IgD-negative memory B cell (primary cell): ENCODE results near the gene CYP1A2. TPM values are rescaled to one million over a fixed set of nuclear protein-coding genes. Genes with fewer than 3 reads are reported as not detected.

ENCODE experiments used
- H3K27ac Mint-ChIP-seq, 3 donors: one replicate each; pipeline ENCODE4 v1.8.0; 2020 to 2022; ENCODE audit warnings: mild to moderate bottlenecking in 3 of 3, mixed read lengths in 3 of 3, moderate library complexity in 1 of 3
- H3K27me3 Mint-ChIP-seq: one replicate; pipeline ENCODE4 v1.8.0; 2021; ENCODE audit warnings: mixed read lengths
- H3K36me3 Mint-ChIP-seq: one replicate; pipeline ENCODE4 v1.8.0; 2020; ENCODE audit warnings: mild to moderate bottlenecking, mixed read lengths
- H3K4me1 Mint-ChIP-seq, 3 donors: one replicate each; pipeline ENCODE4 v1.8.0; 2020 to 2022; ENCODE audit warnings: mixed read lengths in 3 of 3, mild to moderate bottlenecking in 1 of 3
- H3K4me3 Mint-ChIP-seq, 4 donors: one replicate each; pipeline ENCODE4 v1.8.0; 2020 to 2022; ENCODE audit warnings: mild to moderate bottlenecking in 4 of 4, mixed read lengths in 4 of 4, moderate library complexity in 3 of 4
- H3K9me3 Mint-ChIP-seq, 3 donors: one replicate each; pipeline ENCODE4 v1.8.0; 2020 to 2021; ENCODE audit warnings: mixed read lengths in 3 of 3, mild to moderate bottlenecking in 1 of 3
- polyA plus RNA-seq: library from polyadenylated mRNA; unstranded; fragments of 300-500 nt; fragmentation: Illumina TruSeq; gene quantifications from one replicate; pipeline ENCODE4 v1.2.3, GENCODE V29; 2021

The CYP1A2 gene
- polyA plus RNA-seq, 1 donor from 2014 or later: not detected

GRCh38 chr15:74758736-74759135 is 10.1 kb downstream of the CYP1A2 start:
- no peak overlapping the region for H3K4me3 Mint-ChIP-seq
- peaks cover 1% of the 10 kb centered on the region for H3K27me3 Mint-ChIP-seq
- H3K36me3 Mint-ChIP-seq: peaks cover 1% of the 10 kb centered on the region
- H3K27ac Mint-ChIP-seq: no peak overlapping the region
- no peaks in the 10 kb centered on the region for H3K9me3 Mint-ChIP-seq
- H3K4me1 Mint-ChIP-seq: no peaks in the 10 kb centered on the region

DNA sequence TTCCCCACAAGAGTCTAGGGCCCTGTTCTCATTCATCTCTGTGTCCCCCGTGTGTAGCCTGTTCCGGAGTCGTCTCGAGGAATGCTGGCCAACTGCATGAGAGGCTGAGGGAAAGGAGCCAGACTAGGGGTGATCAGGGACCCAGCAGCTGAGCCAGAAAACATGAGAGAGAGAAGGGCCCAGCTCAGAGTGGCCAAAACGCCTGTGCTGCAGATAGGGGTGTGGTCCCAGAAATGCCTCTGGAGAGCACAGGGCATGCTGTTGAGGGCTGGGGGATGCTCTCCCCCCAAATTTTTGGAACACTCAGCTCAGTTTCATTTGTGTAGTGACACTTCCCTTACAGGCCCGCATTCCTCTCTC is 14.1 kb downstream of the CYP1A2 start:
- Mint-ChIP-seq H3K4me1 (no peaks in the 10 kb centered on the region), H3K27ac (peak overlapping the region in 1 of 3 donors; percentile 23), H3K27me3 (peaks cover 1% of the 10 kb centered on the region), H3K4me3 (peak overlapping the region in 1 of 4 donors; percentile 6), H3K9me3 (no peaks in the 10 kb centered on the region), H3K36me3 (peaks cover 1% of the 10 kb centered on the region)

GRCh38 chr15:74763416-74763815 is 14.8 kb downstream of the CYP1A2 start:
- peaks cover 1% of the 10 kb centered on the region for H3K36me3 Mint-ChIP-seq
- H3K27ac Mint-ChIP-seq: no peak overlapping the region
- peak overlapping the region in 1 of 4 donors; percentile 17 for H3K4me3 Mint-ChIP-seq
- peaks cover 1% of the 10 kb centered on the region for H3K27me3 Mint-ChIP-seq
- H3K4me1 Mint-ChIP-seq: no peaks in the 10 kb centered on the region
- H3K9me3 Mint-ChIP-seq: no peaks in the 10 kb centered on the region

- Mint-ChIP-seq H3K36me3 (no peaks in the 10 kb centered on the region), H3K27ac (peak overlapping the region in 1 of 3 donors; percentile 23), H3K9me3 (no peaks in the 10 kb centered on the region), H3K27me3 (peaks cover 5% of the 10 kb centered on the region), H3K4me1 (peaks cover 12 to 15% (median 13%) of the 10 kb centered on the region in 3 donors), H3K4me3 (no peak overlapping the region)
Observed at GRCh38 chr15:74767167-74768098, 18.8 kb downstream of the CYP1A2 start.

- Mint-ChIP-seq H3K27me3 (peaks cover 3% of the 10 kb centered on the region), H3K4me3 (no peak overlapping the region), H3K4me1 (peaks cover 16 to 21% (median 17%) of the 10 kb centered on the region in 3 donors), H3K9me3 (no peaks in the 10 kb centered on the region), H3K36me3 (no peaks in the 10 kb centered on the region), H3K27ac (peak overlapping the region in 1 of 3 donors; percentile 6)
Observed at GRCh38 chr15:74768099-74768770, 19.6 kb downstream of the CYP1A2 start.

- H3K4me1 Mint-ChIP-seq: peaks cover 22 to 24% (median 23%) of the 10 kb centered on the region in 3 donors
- H3K27me3 Mint-ChIP-seq: peaks cover 3% of the 10 kb centered on the region
- H3K27ac Mint-ChIP-seq: peak overlapping the region in 1 of 3 donors; percentile 6
- no peaks in the 10 kb centered on the region for H3K36me3 Mint-ChIP-seq
- no peaks in the 10 kb centered on the region for H3K9me3 Mint-ChIP-seq
- no peak overlapping the region for H3K4me3 Mint-ChIP-seq
Observed at GRCh38 chr15:74768771-74769342, 20.2 kb downstream of the CYP1A2 start.

DNA sequence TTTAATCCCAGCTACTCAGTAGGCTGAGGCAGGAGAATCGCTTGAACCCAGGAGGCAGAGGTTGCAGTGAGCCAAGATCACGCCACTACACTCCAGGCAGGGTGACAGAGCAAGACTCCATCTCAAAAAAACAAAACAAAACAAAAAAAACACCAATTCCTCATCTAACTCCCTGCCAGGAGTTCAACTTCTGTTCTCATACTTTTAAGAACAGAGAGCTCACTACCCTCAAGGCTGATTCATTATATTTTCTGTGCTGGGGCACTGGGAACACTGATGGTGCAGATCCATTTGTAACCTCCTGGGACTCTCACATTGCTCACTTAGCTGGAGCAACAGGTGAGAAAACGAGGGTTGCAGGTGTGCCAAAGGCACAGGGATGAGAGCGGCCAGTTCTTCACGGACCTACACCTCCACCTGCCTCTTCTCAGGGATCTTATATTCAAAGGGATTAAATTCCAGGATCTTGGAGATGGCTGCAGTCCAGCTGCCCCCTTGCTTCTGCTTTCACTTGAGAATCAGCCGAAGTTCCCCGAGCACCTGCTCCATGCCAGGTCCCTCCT is 20.9 kb downstream of the CYP1A2 start:
- H3K9me3 Mint-ChIP-seq: no peaks in the 10 kb centered on the region
- peaks cover 24 to 29% (median 29%) of the 10 kb centered on the region in 3 donors for H3K4me1 Mint-ChIP-seq
- peaks cover 3% of the 10 kb centered on the region for H3K27me3 Mint-ChIP-seq
- H3K36me3 Mint-ChIP-seq: no peaks in the 10 kb centered on the region
- H3K27ac Mint-ChIP-seq: no peak overlapping the region
- H3K4me3 Mint-ChIP-seq: no peak overlapping the region

- Mint-ChIP-seq H3K4me1 (peaks cover 30 to 34% (median 34%) of the 10 kb centered on the region in 3 donors), H3K27me3 (peaks cover 5% of the 10 kb centered on the region), H3K9me3 (no peaks in the 10 kb centered on the region), H3K27ac (peak overlapping the region in 1 of 3 donors; percentile 90), H3K4me3 (no peak overlapping the region), H3K36me3 (no peaks in the 10 kb centered on the region)
Observed at GRCh38 chr15:74770211-74770903, 21.7 kb downstream of the CYP1A2 start.

GRCh38 chr15:74773329-74773728 is 24.7 kb downstream of the CYP1A2 start:
- Mint-ChIP-seq H3K9me3 (no peaks in the 10 kb centered on the region), H3K27ac (peak overlapping the region in 2 of 3 donors; percentile 100), H3K36me3 (no peaks in the 10 kb centered on the region), H3K27me3 (peaks cover 5% of the 10 kb centered on the region), H3K4me3 (peak overlapping the region in 3 of 4 donors; percentile 33 to 90 (median 88)), H3K4me1 (peaks cover 53 to 62% (median 60%) of the 10 kb centered on the region in 3 donors)

- Mint-ChIP-seq H3K4me3 (peak overlapping the region in 3 of 4 donors; percentile 17 to 90 (median 85)), H3K36me3 (no peaks in the 10 kb centered on the region), H3K27ac (peak overlapping the region; percentile 81 to 100 (median 100)), H3K9me3 (no peaks in the 10 kb centered on the region), H3K4me1 (peaks cover 56 to 63% (median 62%) of the 10 kb centered on the region in 3 donors), H3K27me3 (peaks cover 3% of the 10 kb centered on the region)
Observed at GRCh38 chr15:74773731-74774252, 25.1 kb downstream of the CYP1A2 start.

DNA sequence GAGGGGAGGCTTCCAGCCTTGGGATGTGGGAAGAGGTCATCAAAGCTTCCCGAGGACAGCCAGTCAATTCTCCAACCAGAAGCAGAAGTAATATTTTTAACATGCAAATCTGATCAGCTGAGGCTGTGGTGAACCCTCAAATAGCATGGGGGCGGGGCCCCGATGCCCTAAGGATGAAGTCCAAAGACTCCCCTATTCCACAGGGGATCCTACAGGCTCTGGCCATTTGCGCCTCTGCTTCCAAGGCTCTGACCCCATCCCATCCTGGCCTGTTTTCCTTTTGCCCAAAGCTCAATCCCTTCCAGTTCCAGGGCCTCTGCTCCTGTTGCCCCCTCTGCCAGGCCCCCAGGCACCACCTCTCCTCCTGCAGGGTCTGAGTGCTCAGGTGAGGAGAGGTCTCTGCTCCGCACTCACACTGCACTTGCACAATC is 26.5 kb downstream of the CYP1A2 start:
- H3K9me3 Mint-ChIP-seq: no peaks in the 10 kb centered on the region
- H3K36me3 Mint-ChIP-seq: no peaks in the 10 kb centered on the region
- H3K27me3 Mint-ChIP-seq: peaks cover 3% of the 10 kb centered on the region
- H3K4me3 Mint-ChIP-seq: peak overlapping the region; percentile 67 to 95 (median 88)
- peaks cover 67 to 73% (median 72%) of the 10 kb centered on the region in 3 donors for H3K4me1 Mint-ChIP-seq
- peak overlapping the region; percentile 98 to 100 (median 100) for H3K27ac Mint-ChIP-seq

DNA sequence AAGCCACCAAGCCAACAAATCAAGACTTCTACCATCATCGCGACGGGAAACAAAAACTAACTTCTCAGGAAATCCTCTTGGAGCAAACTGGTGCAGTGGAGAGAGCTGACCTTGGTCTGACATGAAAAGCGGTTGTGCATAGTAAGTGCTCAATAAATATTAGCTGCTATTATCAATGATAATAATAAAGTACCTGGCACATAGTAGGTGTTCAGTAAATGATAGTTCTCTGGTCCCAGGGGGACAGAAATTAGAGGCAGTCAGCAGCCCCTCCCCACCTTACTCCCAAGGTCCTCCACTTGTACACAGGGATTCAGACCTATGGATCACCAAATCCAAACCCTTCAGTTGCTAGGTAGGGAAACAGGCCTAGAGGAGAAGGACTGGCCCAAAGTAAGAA is 27.2 kb downstream of the CYP1A2 start:
- peaks cover 3% of the 10 kb centered on the region for H3K27me3 Mint-ChIP-seq
- H3K36me3 Mint-ChIP-seq: no peaks in the 10 kb centered on the region
- no peaks in the 10 kb centered on the region for H3K9me3 Mint-ChIP-seq
- H3K4me1 Mint-ChIP-seq: peaks cover 70 to 79% (median 79%) of the 10 kb centered on the region in 3 donors
- H3K27ac Mint-ChIP-seq: peak overlapping the region; percentile 98 to 100 (median 100)
- peak overlapping the region; percentile 52 to 95 (median 88) for H3K4me3 Mint-ChIP-seq

DNA sequence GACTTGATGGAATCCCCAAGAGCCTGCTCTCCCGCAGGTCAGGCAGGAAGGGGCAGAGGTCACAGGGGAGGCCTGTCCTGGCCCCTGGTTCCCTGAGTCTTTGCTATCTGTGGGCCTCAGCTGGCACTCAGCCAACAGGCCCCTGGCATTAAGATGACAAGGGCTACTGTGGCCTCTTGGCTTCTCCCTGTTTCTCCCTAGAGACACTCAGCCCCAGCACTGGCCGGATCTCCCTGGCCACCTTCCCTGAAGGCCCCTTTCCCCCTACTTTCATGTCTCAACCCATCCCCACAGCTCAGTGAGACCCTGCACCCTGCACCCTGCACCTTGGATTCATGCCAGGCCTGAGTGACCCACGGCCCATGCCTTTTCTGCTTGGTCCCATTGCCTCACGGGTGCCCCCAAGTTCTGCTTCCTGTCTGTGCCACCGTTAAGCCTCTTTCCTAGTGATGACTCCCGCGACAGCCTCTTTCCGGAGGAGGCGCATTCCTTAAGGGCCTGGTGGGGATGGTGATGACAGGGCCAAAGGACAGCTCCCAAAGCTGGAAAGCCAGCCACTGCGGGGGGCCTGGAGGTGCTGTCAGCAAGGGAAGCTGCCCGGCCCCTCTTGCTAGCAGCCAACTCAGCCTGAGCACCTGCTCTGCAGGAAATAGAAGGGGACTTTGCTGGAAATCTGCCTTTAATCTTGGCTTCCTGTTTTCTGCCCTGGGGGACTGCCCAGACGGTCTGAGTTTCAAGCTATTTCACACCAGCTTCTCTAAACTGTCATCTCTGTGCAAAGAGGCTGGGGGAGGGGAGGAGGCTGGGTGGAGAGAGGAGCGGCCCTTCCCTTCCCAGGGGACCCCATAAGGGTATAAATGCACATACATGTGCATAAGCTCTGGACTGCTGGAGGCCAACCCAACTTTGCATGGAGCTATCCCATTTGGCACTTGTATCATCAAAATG is 28.4 kb downstream of the CYP1A2 start:
- Mint-ChIP-seq H3K27me3 (peaks cover 1% of the 10 kb centered on the region), H3K27ac (peak overlapping the region; percentile 98 to 100 (median 100)), H3K4me3 (peak overlapping the region; percentile 81 to 97 (median 92)), H3K4me1 (peaks cover 64 to 80% (median 78%) of the 10 kb centered on the region in 3 donors), H3K36me3 (no peaks in the 10 kb centered on the region), H3K9me3 (no peaks in the 10 kb centered on the region)
